ENCODE data around the gene EFCC1. TPM values are rescaled to one million over a fixed set of nuclear protein-coding genes. Genes with fewer than 3 reads are reported as not detected.

EFCC1 gene
- total and polyA plus RNA-seq, 2 of the 8 experiments (the other 6 are each of a cell fraction or from before 2014, with no cell fraction given): 0.14 to 0.37 TPM

DNA sequence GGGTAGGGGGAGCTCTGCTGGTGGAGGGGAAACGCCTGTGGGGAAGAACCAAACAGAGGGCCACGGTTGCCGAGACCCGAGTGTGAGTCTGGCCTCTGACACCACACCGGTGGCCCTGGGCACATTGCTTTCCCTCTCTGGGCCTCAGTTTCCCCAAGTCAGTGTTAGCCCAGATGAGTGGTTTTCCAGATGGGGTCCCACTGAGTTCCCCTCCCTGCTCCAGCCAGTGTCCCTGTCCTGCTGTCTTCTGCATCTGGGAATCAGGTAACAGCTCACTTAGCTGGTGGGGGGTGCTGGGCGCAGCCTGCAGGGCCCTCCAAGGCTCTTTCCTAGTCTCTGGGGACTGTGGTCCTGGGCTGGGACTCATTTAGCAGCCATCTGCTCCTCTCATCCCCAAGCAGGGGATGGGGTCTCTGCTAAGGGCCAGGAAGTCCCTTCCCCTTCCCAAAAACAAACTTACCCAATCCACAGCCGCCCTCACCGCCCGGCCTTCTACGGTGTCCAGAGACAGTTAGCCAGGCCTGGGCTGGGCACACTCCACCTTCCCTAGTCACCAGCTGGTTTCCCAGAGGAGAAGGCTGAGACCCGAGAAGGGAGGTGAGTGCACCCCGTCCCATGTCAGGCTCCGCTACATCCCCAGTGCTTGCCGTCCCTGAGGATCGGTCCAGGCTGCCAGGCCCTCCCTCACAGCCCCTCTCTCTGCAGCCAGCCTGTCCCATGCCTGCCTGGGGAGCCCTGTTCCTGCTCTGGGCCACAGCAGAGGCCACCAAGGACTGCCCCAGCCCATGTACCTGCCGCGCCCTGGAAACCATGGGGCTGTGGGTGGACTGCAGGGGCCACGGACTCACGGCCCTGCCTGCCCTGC lies 60.2 kb downstream of the EFCC1 start (continued):
- no peak for TF ChIP-seq TAF7 (optimal IDR thresholded peaks at IDR 0.05; ENCODE audit: borderline replicate concordance, low read depth, low read length)
